ENCODE measurements around the gene BICDL2.

- TF ChIP-seq CTCF (IDR thresholded peaks at IDR 0.05) = no peak
- no peak for TF ChIP-seq POLR2A (IDR thresholded peaks at IDR 0.05)
Observed at GRCh38 chr16:3084969-3085670, 48.4 kb upstream of the BICDL2 start.
